H1 (cell line): ENCODE results near the gene TMEM178B. TPM values are rescaled to one million over a fixed set of nuclear protein-coding genes. Genes with fewer than 3 reads are reported as not detected.
"Not testable (repeated sequence)": the region's sequence is repeated elsewhere in the genome, so short reads cannot be mapped to it uniquely, and the experiment has no call there.

ENCODE experiments used
- CTCF ChIA-PET: fragments of 300-600 bp; sonication (Branson Sonifier 250); formaldehyde crosslinking; loops from one replicate; lab custom pipeline; 2021; ENCODE audit not compliant: partially characterized antibody; lab: Charles Lee
- POLR2A ChIA-PET: fragments of 300-600 bp; sonication (Branson Sonifier 250); formaldehyde crosslinking; loops from one replicate; lab custom pipeline; 2021; ENCODE audit warnings: inconsistent platforms; ENCODE audit not compliant: partially characterized antibody; lab: Charles Lee
- DNase-seq, 2 experiments: peaks; one replicate each; pipeline versions ENCODE4 v3.0.0 to v3.0.0-alpha.2; 2010 to 2022; ENCODE audit warnings: low spot score in 2 of 2, low read depth in 1 of 2, mixed read lengths in 1 of 2
- FAIRE-seq: peaks from 2 replicates; lab custom pipeline; 2011; peaks lifted over from hg19 to GRCh38; lab: Jason Lieb, UNC
- H2AFZ ChIP-seq: 2 replicates; pipeline ENCODE4 v1.8.1; 2012; ENCODE audit warnings: low read length, inconsistent platforms
- H2AK5ac ChIP-seq: 2 replicates; pipeline ENCODE4 v1.6.1; 2013; ENCODE audit warnings: low read depth, low read length
- H2BK120ac ChIP-seq: replicated peaks from 2 replicates; pipeline ENCODE3; 2013; ENCODE audit warnings: low read depth, low read length, inconsistent platforms
- H2BK12ac ChIP-seq: 2 replicates; pipeline ENCODE4 v1.6.1; 2013; ENCODE audit warnings: low read depth, low read length
- H2BK15ac ChIP-seq: 2 replicates; pipeline ENCODE4 v1.6.1; 2013; ENCODE audit warnings: low read length
- H2BK20ac ChIP-seq: 2 replicates; pipeline ENCODE4 v1.6.1; 2013; ENCODE audit warnings: low read length
- H2BK5ac ChIP-seq: 2 replicates; pipeline ENCODE4 v1.6.1; 2013; ENCODE audit warnings: low read depth, low read length
- H3K14ac ChIP-seq: 2 replicates; pipeline ENCODE4 v1.6.1; 2013; ENCODE audit warnings: inconsistent platforms; ENCODE audit not compliant: insufficient read length
- H3K18ac ChIP-seq: 2 replicates; pipeline ENCODE4 v1.6.1; 2013; ENCODE audit warnings: low read length; ENCODE audit errors: extremely low read depth
- H3K23ac ChIP-seq: 2 replicates; pipeline ENCODE4 v1.6.1; 2013; ENCODE audit warnings: inconsistent platforms; ENCODE audit not compliant: insufficient read length
- H3K23me2 ChIP-seq: 2 replicates; pipeline ENCODE4 v1.6.1; 2013; ENCODE audit warnings: low read depth, low read length
- H3K27ac ChIP-seq: 2 replicates; pipeline ENCODE4 v1.6.1; 2011; ENCODE audit warnings: low read depth, low read length, inconsistent platforms
- H3K27me3 ChIP-seq, 4 experiments: replicated peaks in 1 of 4; 1 replicate in 1 of 4; 2 replicates in 3 of 4; pipeline versions ENCODE4 v1.6.1 to v1.8.1; 2011 to 2013; ENCODE audit warnings: low read length in 3 of 4, mild to moderate bottlenecking in 3 of 4, inconsistent platforms in 2 of 4, mixed read lengths in 2 of 4, moderate library complexity in 1 of 4; ENCODE audit not compliant: control insufficient read depth in 3 of 4, insufficient read depth in 3 of 4; ENCODE audit errors: extremely low read depth in 1 of 4
- H3K36me3 ChIP-seq, 4 experiments: 2 replicates each; pipeline versions ENCODE4 v1.6.1 to v1.8.1; 2011 to 2013; ENCODE audit warnings: mild to moderate bottlenecking in 4 of 4, low read length in 3 of 4, moderate library complexity in 2 of 4, control low read depth in 1 of 4, inconsistent platforms in 1 of 4; ENCODE audit not compliant: insufficient read depth in 4 of 4, control insufficient read depth in 2 of 4
- H3K4ac ChIP-seq: replicated peaks from 2 replicates; pipeline ENCODE3; 2013; ENCODE audit warnings: low read length, low read depth, mixed read lengths, inconsistent platforms; ENCODE audit not compliant: insufficient read length
- H3K4me1 ChIP-seq, 4 experiments: replicated peaks in 1 of 4; 1 replicate in 1 of 4; 2 replicates in 3 of 4; pipeline versions ENCODE4 v1.6.1 to v1.8.1; 2011 to 2013; ENCODE audit warnings: low read length in 3 of 4, inconsistent platforms in 2 of 4, mixed read lengths in 1 of 4; ENCODE audit not compliant: insufficient read depth in 4 of 4, control insufficient read depth in 3 of 4
- H3K4me2 ChIP-seq, 2 experiments: 2 replicates each; pipeline versions ENCODE4 v1.6.1 to v1.8.1; 2011 to 2013; ENCODE audit warnings: low read depth in 2 of 2, low read length in 2 of 2, control low read depth in 1 of 2, inconsistent platforms in 1 of 2, mild to moderate bottlenecking in 1 of 2; ENCODE audit not compliant: insufficient read depth in 1 of 2
- H3K4me3 ChIP-seq, 4 experiments: fragments of 200-600, 300-600 bp in 1 of 4; sonication (generic), shearing (Covaris generic), sonication (Bioruptor Twin) in 1 of 4; 2 replicates each; pipeline versions ENCODE4 v1.5.1 to v1.8.1; 2011 to 2016; ENCODE audit warnings: low read length in 4 of 4, low read depth in 3 of 4, control low read depth in 2 of 4, inconsistent platforms in 2 of 4, mild to moderate bottlenecking in 2 of 4, mixed read lengths in 1 of 4, moderate library complexity in 1 of 4; ENCODE audit not compliant: insufficient read depth in 2 of 4; ENCODE audit errors: extremely low read depth in 1 of 4
- H3K56ac ChIP-seq: replicated peaks from 2 replicates; pipeline ENCODE3; 2013; ENCODE audit warnings: low read depth, mild to moderate bottlenecking, mixed read lengths, low read length, inconsistent platforms; ENCODE audit not compliant: insufficient read length
- H3K79me1 ChIP-seq: 2 replicates; pipeline ENCODE4 v1.6.1; 2013; ENCODE audit warnings: low read depth, low read length, control low read depth
- H3K79me2 ChIP-seq, 2 experiments: 2 replicates each; pipeline versions ENCODE4 v1.6.1 to v1.8.1; 2012 to 2013; ENCODE audit warnings: low read length in 2 of 2, mild to moderate bottlenecking in 2 of 2, inconsistent platforms in 1 of 2; ENCODE audit not compliant: insufficient read depth in 2 of 2, control insufficient read depth in 1 of 2
- H3K9ac ChIP-seq, 4 experiments: replicated peaks in 1 of 4; 1 replicate in 1 of 4; 2 replicates in 3 of 4; pipeline versions ENCODE4 v1.6.1 to v1.8.1; 2011 to 2013; ENCODE audit warnings: low read depth in 3 of 4, low read length in 3 of 4, control low read depth in 2 of 4, mild to moderate bottlenecking in 2 of 4, moderate library complexity in 2 of 4, inconsistent platforms in 1 of 4; ENCODE audit errors: extremely low read depth in 1 of 4
- H3K9me3 ChIP-seq, 2 experiments: 2 replicates each; pipeline versions ENCODE4 v1.6.1 to v1.8.1; 2012 to 2013; ENCODE audit warnings: mild to moderate bottlenecking in 2 of 2, moderate library complexity in 2 of 2, control low read depth in 1 of 2, inconsistent platforms in 1 of 2, low read depth in 1 of 2, low read length in 1 of 2, mixed read lengths in 1 of 2; ENCODE audit not compliant: insufficient read depth in 2 of 2
- H4K20me1 ChIP-seq, 2 experiments: replicated peaks in 1 of 2; 2 replicates each; pipeline versions ENCODE3 to v1.8.1; 2011 to 2013; ENCODE audit warnings: inconsistent platforms in 2 of 2, low read length in 2 of 2, mild to moderate bottlenecking in 1 of 2; ENCODE audit not compliant: insufficient read depth in 2 of 2, control insufficient read depth in 1 of 2
- H4K5ac ChIP-seq: 2 replicates; pipeline ENCODE4 v1.6.1; 2013; ENCODE audit warnings: low read length, low read depth, mixed read lengths, inconsistent platforms; ENCODE audit not compliant: insufficient read length
- H4K8ac ChIP-seq: 2 replicates; pipeline ENCODE4 v1.8.0; 2013; ENCODE audit warnings: mild to moderate bottlenecking, moderate library complexity, low read length, inconsistent platforms; ENCODE audit not compliant: insufficient read depth; ENCODE audit errors: extremely low read depth
- H4K91ac ChIP-seq: replicated peaks from 2 replicates; pipeline ENCODE3; 2013; ENCODE audit warnings: low read length, mixed read lengths, inconsistent platforms; ENCODE audit not compliant: insufficient read length
- WGBS, 2 experiments: shearing (Covaris generic) in 1 of 2; methylation state at CpG; one replicate each; pipeline versions ENCODE4 v1.1.6 to v1.1.7; 2013 to 2015; ENCODE audit warnings: low lambda C conversion rate in 2 of 2, mixed read lengths in 2 of 2, inconsistent platforms in 1 of 2, low coverage in 1 of 2, missing lambda C conversion rate in 1 of 2; ENCODE audit not compliant: insufficient replicate concordance in 2 of 2, insufficient coverage in 1 of 2, insufficient read length in 1 of 2; ENCODE audit errors: extremely low coverage in 1 of 2, missing lambda C conversion rate in 1 of 2; 5-methylcytosine and 5-hydroxymethylcytosine counted together
- polyA plus RNA-seq, 7 experiments: library from polyadenylated mRNA; depleted of rRNA in 3 of 7; stranded (reverse) in 5 of 7; unstranded in 2 of 7; fragments of >200 nt in 5 of 7; fragments of 200-250 nt in 2 of 7; gene quantifications; 1 replicate in 5 of 7; 2 replicates in 1 of 7; 4 replicates in 1 of 7; pipeline versions ENCODE4 v1.2.1 to v1.2.3, GENCODE V29; 2011 to 2013; ENCODE audit warnings: missing spikeins in 2 of 7, mixed read lengths in 2 of 7
- total RNA-seq: library from RNA; stranded (reverse); fragmentation: NEBNext Ultra II Directional; extraction: Animal tissue kit (Norgen Biotek cat#: 25700); gene quantifications from 2 replicates; pipeline ENCODE4 v1.2.1, GENCODE V29; 2021

TMEM178B gene
- total and polyA plus RNA-seq, 2 of the 8 experiments (the other 6 are each of a cell fraction or from before 2014, with no cell fraction given) = 5.3 to 18.1 TPM

DNA sequence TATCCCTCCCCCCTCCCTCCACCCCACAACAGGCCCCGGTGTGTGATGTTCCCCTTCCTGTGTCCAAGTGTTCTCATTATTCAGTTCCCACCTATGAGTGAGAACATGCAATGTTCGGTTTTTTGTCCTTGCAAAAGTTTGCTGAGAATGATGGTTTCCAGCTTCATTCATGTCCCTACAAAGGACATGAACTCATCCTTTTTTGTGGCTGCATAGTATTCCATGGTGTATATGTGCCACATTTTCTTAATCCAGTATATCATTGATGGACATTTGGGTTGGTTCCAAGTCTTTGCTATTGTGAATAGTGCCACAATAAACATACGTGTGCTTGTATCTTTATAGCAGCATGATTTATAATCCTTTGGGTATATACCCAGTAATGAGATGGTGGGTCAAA, 309.5 kb downstream of the TMEM178B start:
- H2AK5ac ChIP-seq, H2BK20ac ChIP-seq, H3K23ac ChIP-seq, H3K4me1 ChIP-seq, H3K23me2 ChIP-seq, H3K27ac ChIP-seq, H3K79me2 ChIP-seq, H3K14ac ChIP-seq, H3K27me3 ChIP-seq, H3K9ac ChIP-seq, H3K9me3 ChIP-seq, H3K4ac ChIP-seq, H3K56ac ChIP-seq, H4K91ac ChIP-seq, H3K79me1 ChIP-seq, H3K36me3 ChIP-seq, H4K5ac ChIP-seq, H2BK15ac ChIP-seq, H4K8ac ChIP-seq, H2AFZ ChIP-seq, POLR2A ChIA-PET, H3K4me3 ChIP-seq, H3K18ac ChIP-seq, H3K4me2 ChIP-seq, FAIRE-seq, H2BK12ac ChIP-seq, H2BK5ac ChIP-seq, H4K20me1 ChIP-seq, H2BK120ac ChIP-seq, DNase-seq: not testable (repeated sequence)
- CTCF ChIA-PET = interaction anchor here (0.8 kb wide), 1 partner anchor 40 kb away, joined by 3 read pairs; no protein-coding TSS in a partner anchor
- WGBS, 2 experiments = 86% methylated on average over 2 of the region's 3 CpGs; no CpG with 5 or more reads in 1 of the 2 experiments
